Measurements from ENCODE around the gene HOXA7. TPM values are rescaled to one million over a fixed set of nuclear protein-coding genes. Genes with fewer than 3 reads are reported as not detected.

HOXA7 gene
- total and polyA plus RNA-seq, 2 of the 8 experiments (the other 6 are each of a cell fraction or from before 2014, with no cell fraction given): 0.03 TPM; not detected in 1

DNA sequence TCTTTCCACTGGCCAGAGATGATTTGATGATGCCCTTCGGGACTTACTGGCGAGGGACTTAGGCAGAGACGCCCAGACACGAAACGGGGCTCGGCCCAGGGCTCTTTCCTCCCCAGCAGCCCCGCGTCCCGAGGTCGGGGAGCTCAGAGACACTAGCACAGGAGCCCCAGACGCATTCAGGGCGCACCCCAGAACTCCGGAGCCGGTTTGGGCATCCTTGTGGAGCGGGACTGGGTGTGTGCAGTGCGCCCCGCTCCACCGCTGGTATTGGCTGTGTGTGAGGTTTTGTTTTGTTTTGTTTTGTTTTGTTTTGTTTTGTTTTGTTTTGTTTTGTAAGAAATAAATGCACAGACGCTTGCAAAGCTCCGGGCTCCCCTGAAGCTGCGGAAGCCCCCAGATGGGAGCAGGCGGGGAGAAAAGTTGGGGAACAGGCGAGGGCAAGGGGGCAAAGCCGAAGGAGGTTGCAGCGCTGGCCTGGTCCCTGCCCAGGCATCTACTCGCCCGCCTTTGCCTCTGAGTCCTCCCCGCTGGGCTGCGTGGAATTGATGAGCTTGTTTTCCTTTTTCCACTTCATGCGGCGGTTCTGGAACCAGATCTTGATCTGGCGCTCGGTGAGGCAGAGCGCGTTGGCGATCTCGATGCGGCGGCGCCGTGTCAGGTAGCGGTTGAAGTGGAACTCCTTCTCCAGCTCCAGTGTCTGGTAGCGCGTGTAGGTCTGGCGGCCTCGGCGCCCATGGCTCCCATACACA is 11.1 kb downstream of the HOXA7 start:
- peaks cover 0 to 3% of the 10 kb centered on the region in 2 experiments; a peak in 1 of 4 replicates for H3K9me3 ChIP-seq (ENCODE audit: insufficient read depth in 2 of 2, low read depth in 1 of 2, low read length in 1 of 2)
- no peaks in the 10 kb centered on the region for H3K79me2 ChIP-seq (ENCODE audit: control insufficient read depth in 1 of 2, insufficient read depth in 2 of 2, low read length in 2 of 2)
- H3K4me2 ChIP-seq (ENCODE audit: insufficient read depth in 1 of 2, low read depth in 2 of 2, low read length in 2 of 2): no peak overlapping the region
- H4K5ac ChIP-seq (ENCODE audit: insufficient read length, low read depth, low read length): no peak overlapping the region
- no peak overlapping the region for H3K18ac ChIP-seq (ENCODE audit: extremely low read depth, low read length)
- POLR2A ChIA-PET (ENCODE audit: partially characterized antibody): no interaction called here
- no peak overlapping the region for H2BK15ac ChIP-seq (ENCODE audit: low read length)
- H3K79me1 ChIP-seq (ENCODE audit: low read depth, low read length): no peaks in the 10 kb centered on the region
- no peak overlapping the region for H3K4me3 ChIP-seq (ENCODE audit: extremely low read depth in 1 of 4, insufficient read depth in 2 of 4, low read depth in 3 of 4, low read length in 4 of 4)
- no peak overlapping the region for H2BK12ac ChIP-seq (ENCODE audit: low read depth, low read length)
- H2BK20ac ChIP-seq (ENCODE audit: low read length): no peak overlapping the region
- peaks cover 96 to 100% (median 99%) of the 10 kb centered on the region in 4 experiments for H3K27me3 ChIP-seq (replicated peaks in 1 of 4; ENCODE audit: control insufficient read depth in 3 of 4, extremely low read depth in 1 of 4, insufficient read depth in 3 of 4, low read length in 3 of 4)
- DNase-seq (ENCODE audit: low read depth in 1 of 2, low spot score in 2 of 2) (peak in 1 of 2 experiments; percentile 51), FAIRE-seq (no peak)
- 37% methylated on average over 47 of the region's 47 CpGs; no CpG with 5 or more reads in 1 of the 2 experiments for WGBS, 2 experiments (ENCODE audit: extremely low coverage in 1 of 2, insufficient coverage in 1 of 2, insufficient read length in 1 of 2, insufficient replicate concordance in 2 of 2, low coverage in 1 of 2, low lambda C conversion rate in 2 of 2, missing lambda C conversion rate in 1 of 2)
- no peak overlapping the region for H4K91ac ChIP-seq (replicated peaks; ENCODE audit: insufficient read length, low read length)
- peaks cover 9% of the 10 kb centered on the region for H3K23me2 ChIP-seq (ENCODE audit: low read depth, low read length)
- H3K36me3 ChIP-seq (ENCODE audit: control insufficient read depth in 2 of 4, insufficient read depth in 4 of 4, low read length in 3 of 4): peaks cover 0 to 6% (median 0%) of the 10 kb centered on the region in 4 experiments; a peak in 1 of 8 replicates
- H2BK5ac ChIP-seq (ENCODE audit: low read depth, low read length): no peak overlapping the region
- no peak overlapping the region for H2AFZ ChIP-seq (ENCODE audit: low read length)
- no peak overlapping the region for H3K9ac ChIP-seq (replicated peaks in 1 of 4; ENCODE audit: extremely low read depth in 1 of 4, low read depth in 3 of 4, low read length in 3 of 4)
- CTCF ChIA-PET (ENCODE audit: partially characterized antibody): interaction anchor here (0.8 to 12.5 kb wide), 19 partner anchors 8 to 1248 kb away, joined by 3 to 123 read pairs (median 14); partner anchors contain the start of genes HOXA1, HOXA10, HOXA3 and HOXA9
- no peak overlapping the region for H3K27ac ChIP-seq (ENCODE audit: low read depth, low read length)
- H3K4ac ChIP-seq (replicated peaks; ENCODE audit: insufficient read length, low read depth, low read length): no peak overlapping the region
- no peak overlapping the region for H2BK120ac ChIP-seq (replicated peaks; ENCODE audit: low read depth, low read length)
- no peak overlapping the region for H3K23ac ChIP-seq (ENCODE audit: insufficient read length)
- H3K14ac ChIP-seq (ENCODE audit: insufficient read length): no peak overlapping the region
- no peak overlapping the region for H4K8ac ChIP-seq (ENCODE audit: extremely low read depth, insufficient read depth, low read length)
- H3K56ac ChIP-seq (replicated peaks; ENCODE audit: insufficient read length, low read depth, low read length): no peak overlapping the region
- peaks cover 0 to 9% (median 5%) of the 10 kb centered on the region in 4 experiments; a peak in 5 of 7 replicates for H3K4me1 ChIP-seq (replicated peaks in 1 of 4; ENCODE audit: control insufficient read depth in 3 of 4, insufficient read depth in 4 of 4, low read length in 3 of 4)
- peaks cover 26 to 33% of the 10 kb centered on the region in 2 experiments for H4K20me1 ChIP-seq (replicated peaks in 1 of 2; ENCODE audit: control insufficient read depth in 1 of 2, insufficient read depth in 2 of 2, low read length in 2 of 2)
- H2AK5ac ChIP-seq (ENCODE audit: low read depth, low read length): no peak overlapping the region
- no peak for TF ChIP-seq CTBP2 (IDR thresholded peaks at IDR 0.05; ENCODE audit: borderline replicate concordance, insufficient read depth, insufficient read length, low read length)
- TF ChIP-seq SUZ12 (IDR thresholded peaks at IDR 0.05; ENCODE audit: low read length): peak; percentile 97
- TF ChIP-seq RNF2 (IDR thresholded peaks at IDR 0.05; ENCODE audit: borderline replicate concordance, low read depth, low read length, missing control alignments, poor library complexity, severe bottlenecking): peak; percentile 86
- TF ChIP-seq, protein P1, sequence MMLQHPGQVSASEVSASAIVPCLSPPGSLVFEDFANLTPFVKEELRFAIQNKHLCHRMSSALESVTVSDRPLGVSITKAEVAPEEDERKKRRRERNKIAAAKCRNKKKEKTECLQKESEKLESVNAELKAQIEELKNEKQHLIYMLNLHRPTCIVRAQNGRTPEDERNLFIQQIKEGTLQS (IDR thresholded peaks at IDR 0.05; ENCODE audit: insufficient read depth, low read depth, low read length): no peak
- peak; percentile 99 for TF ChIP-seq EZH2 (IDR thresholded peaks at IDR 0.05; ENCODE audit: low read depth, low read length, severe bottlenecking)
- no peak for TF ChIP-seq CBX5 (IDR thresholded peaks at IDR 0.05; ENCODE audit: low read depth, low read length)
- TF ChIP-seq CBX8 (IDR thresholded peaks at IDR 0.05; ENCODE audit: borderline replicate concordance, low read depth, low read length): peak; percentile 59; the same call in 1 of the 2 replicates

Measured in H1 (cell line).